DOHH2 (cell line): ENCODE measurements around the gene ZNF213.

Source experiments
- CTCF ChIP-seq: fragments of 200-600 bp; sonication (generic); IDR thresholded peaks from one replicate; pipeline ENCODE4 v1.5.1; 2014; ENCODE audit warnings: antibody characterized with exemption, mild to moderate bottlenecking, low read depth, low read length; ENCODE audit not compliant: poor library complexity, severe bottlenecking
- EZH2phosphoT487 ChIP-seq: fragments of 200-600 bp; sonication (generic); IDR thresholded peaks from 2 replicates; pipeline ENCODE4 v1.6.1; 2017; ENCODE audit warnings: borderline replicate concordance, mild to moderate bottlenecking, antibody characterized with exemption, low read length, moderate library complexity, mixed read lengths

- no peak for TF ChIP-seq CTCF
- no peak; the same call in 1 of the 2 replicates for TF ChIP-seq EZH2phosphoT487
These were observed 36.5 kb downstream of the ZNF213 start for GRCh38 chr16:3171181-3171854.
